TTC549 (cell line): ENCODE results near the gene ZC3H8.
"Not testable (repeated sequence)": the region's sequence is repeated elsewhere in the genome, so short reads cannot be mapped to it uniquely, and the experiment has no call there.

Experiments used
- FAIRE-seq: peaks from 2 replicates; lab custom pipeline; 2012; peaks lifted over from hg19 to GRCh38; lab: Jason Lieb, UNC

Gene ZC3H8

DNA sequence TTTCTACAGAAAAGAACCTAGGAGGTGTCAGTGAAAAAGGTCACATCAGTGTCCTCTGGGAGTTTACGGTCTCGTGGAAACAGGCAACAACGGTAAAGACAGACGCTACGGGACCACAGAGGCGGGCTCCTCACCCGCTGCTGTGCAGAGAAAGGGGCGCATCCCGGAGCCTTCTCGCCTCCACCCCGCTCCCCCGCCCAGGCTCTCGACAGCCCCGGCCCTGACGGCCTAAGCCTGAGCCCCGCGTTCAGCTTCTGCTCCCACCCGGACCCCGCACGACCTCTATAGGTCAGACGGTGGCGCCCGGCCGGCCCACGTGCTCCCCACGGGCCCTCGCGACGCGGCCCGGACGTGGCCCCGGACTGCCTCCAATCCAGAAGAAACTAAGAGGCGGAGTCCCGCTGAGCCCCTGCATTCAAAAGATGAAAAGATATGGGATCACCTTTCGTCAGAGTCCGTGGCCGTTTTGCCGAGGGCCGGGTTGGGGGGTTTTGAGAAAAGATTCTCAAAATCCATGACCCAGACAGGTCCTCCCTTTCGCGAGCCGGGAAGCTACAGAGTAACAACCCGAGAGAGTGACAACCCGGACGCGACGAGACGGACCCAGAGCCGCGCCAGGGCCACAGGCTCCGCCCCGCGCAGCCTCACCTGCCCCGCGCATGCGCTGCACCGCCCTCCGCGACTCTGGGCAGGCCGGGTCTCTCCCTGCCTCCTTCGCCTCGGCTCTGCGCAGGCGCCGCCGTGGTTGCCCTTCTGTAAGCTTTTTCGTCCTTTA, at the start of gene ZC3H8:
ZC3H8 (minus strand) TSS at position 577 of the 775 bp plus-strand sequence; CDS start at position 516, 61 bp downstream.
- no peak for FAIRE-seq

DNA sequence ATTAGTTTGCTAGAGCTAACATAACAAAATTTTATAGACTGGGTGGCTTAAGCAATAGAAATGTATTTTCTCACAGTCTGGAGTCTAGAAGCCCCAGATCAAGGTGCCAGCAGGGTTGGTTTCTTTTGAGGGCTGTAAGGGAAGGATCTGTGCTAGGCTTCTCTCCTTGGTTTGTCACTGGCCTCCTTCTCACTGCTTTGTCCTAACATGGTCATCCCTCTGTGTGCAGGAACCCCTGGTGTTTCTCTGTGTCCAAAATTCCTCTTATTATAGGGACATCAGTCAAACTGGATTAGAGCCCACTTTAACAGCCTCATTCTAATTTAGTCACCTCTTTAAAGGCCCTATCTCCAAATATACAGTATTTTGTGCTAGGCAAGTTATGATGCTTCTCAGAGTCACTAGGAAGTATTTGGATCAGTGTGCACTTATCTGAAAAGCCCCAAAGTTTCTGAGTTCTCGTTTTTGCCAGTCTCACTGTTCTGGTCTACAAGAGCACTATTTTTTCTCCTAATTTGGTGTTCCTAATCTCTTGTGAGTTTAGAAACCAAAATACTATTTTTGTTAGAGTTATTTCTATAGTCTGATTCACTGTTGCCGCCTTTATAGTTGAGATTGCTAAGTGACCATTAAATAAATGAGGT, 49.6 kb upstream of the ZC3H8 start:
- no peak for FAIRE-seq

DNA sequence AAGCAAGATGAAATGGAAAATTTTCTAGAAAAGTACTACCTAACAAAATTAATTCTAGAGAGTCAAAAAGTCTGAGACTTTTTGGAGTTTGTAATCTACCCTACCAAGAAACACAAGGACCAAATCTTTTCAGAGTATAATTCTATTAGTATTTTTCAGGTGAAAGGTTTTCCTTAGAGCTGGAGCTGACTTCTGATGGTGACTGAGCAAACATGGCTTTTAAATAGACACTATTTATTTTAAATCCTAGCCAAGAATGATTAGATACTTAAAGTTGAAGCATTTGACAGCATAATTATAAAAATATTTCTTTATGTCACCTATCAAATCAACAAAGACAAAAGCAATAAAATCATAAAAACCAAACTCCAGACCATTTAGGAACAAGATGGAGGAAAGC, 47.1 kb upstream of the ZC3H8 start:
- FAIRE-seq = no peak

DNA sequence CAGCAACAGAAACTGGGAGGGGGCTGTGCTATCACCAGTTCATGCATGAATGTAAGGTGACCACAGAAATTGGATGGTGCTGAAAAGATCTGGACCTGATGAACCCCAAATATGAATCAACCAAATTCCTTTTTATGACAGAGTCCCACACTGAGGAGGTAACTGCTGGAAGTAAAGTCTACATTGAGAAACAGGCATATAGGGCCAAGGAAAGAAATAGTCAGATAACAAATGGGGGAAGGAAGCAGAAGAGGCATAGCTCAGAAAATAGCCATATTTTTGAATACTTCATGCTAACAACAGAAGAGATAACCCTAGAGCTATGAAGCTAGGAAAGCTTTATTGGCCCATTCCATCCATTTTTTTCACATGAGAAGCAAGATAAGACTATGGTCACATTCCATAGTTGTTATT, 46.3 kb upstream of the ZC3H8 start:
- FAIRE-seq = no peak

DNA sequence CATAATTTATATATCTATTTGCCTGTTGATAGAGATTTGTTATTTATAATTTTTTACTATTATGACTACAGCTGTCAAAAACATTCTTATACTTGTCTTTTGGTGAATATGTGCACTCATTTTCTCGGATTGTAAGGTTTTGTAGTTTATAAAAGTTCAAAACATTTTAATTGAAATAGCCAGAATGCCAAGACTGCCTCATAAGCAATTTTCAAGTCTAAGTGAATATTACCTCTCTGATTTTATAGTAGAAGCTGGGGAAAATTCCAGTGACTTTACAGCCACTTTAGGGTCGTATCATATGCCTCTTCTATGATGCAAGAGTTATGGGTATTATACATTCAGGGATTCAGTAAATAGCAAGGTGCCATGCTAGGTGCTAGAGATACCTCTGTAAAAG, 41.6 kb upstream of the ZC3H8 start:
- FAIRE-seq = no peak

DNA sequence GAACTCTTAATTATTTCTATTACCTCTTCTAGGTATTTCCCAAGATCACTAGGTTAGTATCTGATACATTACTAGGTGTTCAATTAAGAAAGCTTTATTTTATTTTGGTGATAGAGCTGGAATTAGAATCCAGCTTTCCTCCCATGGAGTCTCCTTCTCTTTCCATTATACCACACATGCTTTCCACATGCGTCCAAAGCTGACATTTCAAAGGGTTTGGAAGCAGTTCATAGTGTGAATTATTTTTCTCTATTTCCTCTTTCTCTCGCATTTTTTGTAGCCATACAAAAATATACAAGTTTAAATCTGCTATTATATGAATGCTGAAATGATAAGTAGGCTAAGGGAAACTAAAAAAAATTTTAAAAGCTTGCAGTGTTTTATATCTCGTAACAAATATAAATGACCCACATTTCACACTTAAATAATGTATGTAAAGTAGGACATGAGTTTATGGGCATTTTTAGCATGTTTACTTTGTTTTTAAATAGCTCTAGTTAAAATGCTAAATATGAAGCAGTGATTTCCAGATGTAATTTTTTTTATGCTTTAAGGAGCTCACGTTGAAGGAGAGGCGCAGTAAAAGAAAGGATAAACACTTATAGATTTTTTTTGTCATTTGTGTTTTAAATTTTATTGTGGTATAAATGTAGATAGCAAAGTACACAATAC, 40.7 kb upstream of the ZC3H8 start:
- no peak for FAIRE-seq

DNA sequence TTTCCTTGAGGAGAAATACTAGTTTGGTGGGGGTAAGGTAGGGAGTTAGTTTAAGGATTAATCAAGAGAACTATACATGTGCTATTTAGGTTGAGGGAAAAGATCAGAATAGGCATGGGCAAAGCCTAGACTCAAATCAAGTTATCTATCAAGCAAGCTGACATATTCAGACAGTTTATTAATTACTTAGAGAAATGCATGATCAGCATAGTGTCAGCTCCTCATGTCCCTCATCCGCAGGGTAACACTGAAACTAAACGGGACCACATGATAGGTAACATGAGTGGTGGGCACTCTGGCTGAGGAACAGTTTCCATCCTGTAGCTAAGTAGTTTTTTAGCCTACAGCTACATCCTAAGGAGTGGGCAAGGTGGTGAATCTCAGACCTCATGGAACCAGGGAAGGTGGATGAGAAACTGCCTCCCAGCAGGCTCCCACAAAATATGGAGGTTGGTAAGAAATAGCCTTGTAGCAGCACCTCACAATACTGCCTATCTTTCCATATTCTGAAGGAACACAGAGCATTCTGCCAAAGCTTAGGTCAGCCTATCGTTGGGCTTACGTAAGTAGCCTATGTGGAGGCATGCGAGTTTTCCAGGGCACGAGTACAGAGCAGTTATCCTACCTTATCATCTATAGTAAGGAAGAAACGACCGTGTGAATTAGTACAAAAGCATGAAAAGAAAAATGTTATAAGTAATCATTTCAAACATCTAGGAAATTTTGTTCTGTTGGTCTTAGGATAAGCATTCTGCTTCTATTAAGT, 39.0 kb upstream of the ZC3H8 start:
- no peak for FAIRE-seq

DNA sequence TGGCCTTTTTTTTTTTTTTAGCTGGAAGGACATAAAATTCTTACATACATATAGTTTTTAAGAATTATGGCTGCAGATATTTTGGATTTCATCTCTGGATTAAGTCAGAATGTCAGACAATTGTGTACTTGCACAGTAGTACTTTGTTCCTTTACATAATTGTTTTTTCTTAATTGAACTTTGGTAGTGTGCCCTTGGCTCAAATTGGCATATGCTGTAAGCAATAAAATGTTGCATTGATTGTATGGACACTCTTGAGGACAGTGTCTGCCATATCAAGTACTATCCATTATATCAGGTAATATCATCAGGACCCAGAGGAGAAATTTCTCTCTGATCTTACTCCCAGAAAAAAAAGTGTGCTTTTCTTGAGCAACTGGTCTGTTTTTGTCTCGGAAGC, 35.8 kb upstream of the ZC3H8 start:
- FAIRE-seq = no peak

DNA sequence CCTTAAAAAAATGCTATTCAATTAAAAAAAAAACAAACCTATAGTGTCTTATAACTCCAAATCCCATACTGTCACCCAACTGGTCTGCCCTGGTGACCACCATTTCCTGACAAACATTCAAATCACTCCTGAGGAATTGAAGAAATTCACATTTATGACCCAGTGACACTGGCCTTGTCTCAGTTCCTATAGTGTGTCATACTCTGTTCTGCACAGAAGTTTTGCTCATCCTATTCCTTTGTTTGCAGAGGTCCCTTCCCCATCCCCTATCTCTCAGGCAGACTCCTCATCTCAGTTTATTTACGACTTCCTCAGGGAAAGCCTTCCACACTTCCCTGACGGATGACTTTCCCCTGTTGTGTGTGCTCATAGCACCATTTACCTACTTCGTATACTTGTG, 35.2 kb upstream of the ZC3H8 start:
- FAIRE-seq = no peak

DNA sequence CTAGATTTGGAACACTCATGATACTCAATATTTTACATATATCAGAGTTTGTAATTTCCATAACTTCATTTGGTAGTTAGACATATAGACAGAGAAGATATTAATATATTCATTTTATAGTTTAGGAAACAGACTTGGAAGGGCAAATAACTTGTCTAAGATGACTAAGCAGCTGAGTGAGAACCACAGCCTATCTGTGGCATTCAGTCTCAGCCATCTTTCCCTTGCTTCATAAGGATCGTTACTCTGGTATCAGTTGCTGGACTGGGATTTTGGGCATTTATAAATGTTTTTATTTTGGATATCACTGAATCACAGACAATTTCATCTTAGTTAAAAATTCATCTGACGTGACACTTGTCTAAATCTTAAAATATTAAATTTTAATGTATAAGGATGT, 28.7 kb upstream of the ZC3H8 start:
- FAIRE-seq = not testable (repeated sequence)

DNA sequence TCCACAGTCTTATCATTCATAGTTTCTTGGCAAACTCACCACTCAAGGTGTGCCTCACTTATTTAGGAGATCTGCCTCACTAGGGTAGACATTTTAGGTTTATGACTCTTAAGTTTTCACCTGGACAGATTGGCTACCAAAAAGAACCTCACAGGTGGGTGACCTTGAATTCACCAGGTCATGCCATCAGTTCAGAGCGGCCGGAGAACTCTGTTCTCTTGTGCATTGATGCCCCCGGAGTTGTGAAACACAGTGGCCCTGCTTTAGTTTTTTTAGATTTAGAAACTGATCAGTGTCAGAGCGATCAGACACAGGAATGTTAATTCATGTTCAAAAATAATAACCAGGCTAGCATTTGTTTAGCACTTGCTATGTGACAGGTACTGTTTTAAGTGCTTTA, 27.2 kb upstream of the ZC3H8 start:
- not testable (repeated sequence) for FAIRE-seq

DNA sequence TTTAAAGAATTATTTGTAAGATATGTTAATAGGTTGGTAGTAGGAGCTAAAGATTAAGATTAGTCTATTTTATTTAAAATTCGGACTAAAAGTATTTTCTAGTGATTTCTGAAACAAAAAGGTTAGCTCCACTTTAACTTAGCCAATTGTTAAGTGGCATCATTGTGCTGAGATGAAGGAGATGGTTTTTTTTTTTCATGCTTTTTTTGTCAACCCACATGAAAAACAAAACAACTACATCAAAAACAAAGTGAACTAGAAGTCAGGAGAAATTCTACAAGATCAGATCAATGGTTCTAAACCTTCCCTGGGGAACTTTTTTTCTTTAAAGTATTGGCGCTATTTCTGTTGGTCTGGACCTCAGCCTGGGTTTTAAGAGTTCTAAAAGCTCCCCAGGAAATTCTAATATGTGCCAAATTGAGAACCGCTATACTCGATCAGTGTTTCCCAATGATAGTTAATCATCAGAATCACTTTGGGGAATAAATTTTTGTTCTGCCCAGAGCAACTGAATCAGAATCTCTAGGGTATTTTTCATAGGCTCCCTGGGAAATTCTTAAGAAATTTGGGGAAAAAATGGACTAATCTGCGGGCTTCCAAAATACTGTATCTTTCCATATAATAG, 22.9 kb upstream of the ZC3H8 start:
- FAIRE-seq = no peak

DNA sequence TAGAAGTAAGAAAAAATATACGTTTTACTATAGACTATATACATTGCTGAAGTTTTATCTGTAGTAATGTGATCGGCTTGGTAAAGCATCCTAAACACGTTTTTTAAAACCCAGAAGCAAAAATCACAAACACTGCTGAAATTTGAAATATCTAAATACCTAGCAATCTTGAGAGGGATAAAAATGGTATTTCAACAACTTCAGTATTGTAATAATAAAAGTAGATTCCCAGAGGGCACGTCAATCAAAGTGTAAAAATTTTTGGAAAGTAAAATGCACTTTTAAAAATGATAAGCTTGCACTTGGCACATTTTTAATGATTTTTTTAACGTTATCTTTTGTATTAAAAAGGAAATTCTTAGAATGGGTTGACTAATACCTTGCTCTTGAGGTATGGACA, 22.1 kb upstream of the ZC3H8 start:
- no peak for FAIRE-seq

DNA sequence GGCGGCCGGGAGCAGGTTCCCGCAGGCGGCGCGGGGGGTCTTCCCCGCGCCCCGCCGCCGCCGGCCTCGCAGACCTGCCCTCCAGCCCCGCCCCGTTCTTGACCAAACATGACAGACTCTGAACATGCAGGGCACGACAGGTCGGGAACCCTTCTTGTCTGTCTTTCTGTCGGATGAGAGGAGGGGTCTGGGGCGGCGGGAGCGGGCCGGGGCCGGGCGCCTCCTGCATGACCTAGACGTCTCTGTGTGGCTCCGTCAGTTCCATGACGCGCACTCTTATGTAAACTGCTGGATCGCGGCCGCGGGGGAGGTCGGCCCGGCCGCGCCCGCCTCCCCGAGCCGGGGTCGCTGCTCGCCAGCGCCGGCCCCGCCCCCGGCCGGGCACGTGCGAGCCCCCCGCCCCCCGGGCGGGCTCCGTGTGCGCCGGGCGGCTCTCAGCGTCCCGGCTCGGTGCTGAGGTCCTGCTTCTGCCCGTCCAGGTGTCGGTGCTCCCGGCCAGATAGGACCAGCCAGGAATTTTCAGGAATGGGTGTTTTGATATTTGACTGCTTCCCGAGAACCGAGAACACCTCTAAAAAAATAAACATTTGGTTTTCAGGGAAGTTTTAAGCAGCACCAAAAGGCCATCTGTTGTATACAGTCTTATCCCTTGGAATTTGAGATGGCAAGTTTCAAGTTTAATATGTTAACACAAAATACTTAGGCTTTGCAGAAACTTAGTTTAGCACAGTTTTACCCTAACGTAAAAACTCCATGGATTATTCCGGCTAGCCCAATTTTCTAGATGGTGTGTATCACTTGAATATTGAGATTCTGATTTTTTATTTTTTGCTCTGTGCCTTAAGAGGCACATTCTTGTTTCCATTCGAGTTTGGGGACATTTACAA, 21.3 kb upstream of the ZC3H8 start:
- peak; percentile 37 for FAIRE-seq

DNA sequence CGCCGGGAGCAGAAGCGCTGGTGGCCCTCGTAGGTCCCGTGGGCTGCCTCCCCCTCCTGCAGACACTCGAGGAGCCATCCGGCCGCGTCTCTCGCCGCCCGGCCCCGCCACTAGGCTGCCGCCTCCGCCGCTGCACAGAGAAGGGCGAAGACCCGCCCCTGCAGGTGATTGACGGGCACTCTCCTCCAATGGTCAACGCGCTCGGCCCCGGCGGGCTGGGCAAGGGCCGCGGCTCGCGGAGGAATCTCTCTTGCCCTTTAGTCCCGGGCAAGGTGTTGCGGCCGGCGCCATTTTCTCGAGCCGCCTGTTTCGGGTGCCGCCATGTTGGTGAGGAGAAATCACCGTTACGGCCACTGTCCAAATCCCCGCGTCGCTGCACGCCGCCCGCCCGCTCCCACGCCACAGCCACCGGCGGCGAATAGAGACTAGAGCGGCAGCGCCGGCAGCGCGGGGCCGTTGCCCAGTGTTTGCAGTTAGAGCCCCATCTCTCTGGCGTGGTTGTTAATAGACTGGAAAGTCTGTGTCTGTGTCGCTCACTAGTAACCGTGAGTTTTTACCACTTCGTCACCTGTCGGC, 20.6 kb upstream of the ZC3H8 start, which contains the start of gene ZC3H6:
ZC3H6 (plus strand) TSS at position 287 of the 576 bp plus-strand sequence. CDS start 398 bp downstream, outside the sequence.
- FAIRE-seq = peak; percentile 80

DNA sequence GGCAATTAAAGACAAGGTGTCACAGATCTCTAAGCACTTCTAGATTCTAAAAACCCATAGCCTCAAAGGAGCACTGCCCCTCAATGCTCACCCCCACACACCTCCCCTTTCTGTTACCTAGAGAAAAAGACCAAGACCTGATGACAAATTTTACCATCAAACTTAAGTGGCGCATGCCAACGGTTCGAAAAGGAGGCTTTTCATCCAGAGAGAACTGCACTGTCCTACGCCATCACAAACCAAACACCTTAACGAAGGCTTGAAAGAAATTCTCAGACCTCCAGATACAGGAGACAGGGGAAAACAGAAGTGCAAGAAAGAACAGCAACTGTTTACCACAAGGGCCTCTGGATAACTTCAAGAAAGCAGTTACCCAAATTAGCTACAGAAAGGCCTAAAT, 18.5 kb upstream of the ZC3H8 start:
- no peak for FAIRE-seq

DNA sequence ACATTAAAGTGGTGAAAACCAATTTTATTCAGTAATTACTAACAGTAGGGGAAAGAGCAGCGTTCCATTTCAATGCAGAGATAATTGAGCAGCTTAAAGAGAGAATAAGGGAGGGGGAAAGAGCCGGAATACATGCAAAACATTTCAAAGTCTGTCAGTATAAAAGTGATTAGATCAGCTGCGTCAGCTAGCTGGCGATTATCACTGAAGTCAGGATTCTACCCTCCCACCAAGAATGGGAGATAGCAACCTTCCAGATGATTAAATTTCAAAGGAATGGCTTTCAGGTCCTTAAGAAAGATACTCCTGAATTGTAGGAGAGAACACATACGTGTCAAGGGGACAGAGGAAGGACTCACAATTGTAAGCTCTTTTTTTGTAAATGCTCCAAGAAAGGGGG, 17.8 kb upstream of the ZC3H8 start:
- FAIRE-seq = no peak

DNA sequence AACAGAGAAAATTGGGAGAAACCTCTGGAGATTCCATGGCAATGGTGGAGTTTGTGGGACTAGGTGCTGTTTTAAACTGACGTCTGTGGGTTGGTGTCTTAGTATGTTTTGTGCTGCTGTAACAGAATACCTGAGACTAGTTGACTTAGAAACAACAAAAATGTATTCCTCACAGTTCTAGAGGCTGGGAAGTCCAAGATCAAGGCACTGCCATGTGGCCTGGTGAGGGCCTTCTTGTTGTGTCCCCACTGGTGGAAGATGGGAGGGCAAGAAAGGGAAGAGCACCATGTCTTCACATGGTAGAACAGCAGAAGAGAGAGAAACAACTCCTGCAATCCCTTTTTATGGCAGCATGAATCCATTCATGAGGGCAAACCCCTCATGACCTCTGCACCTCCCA, 13.7 kb upstream of the ZC3H8 start:
- FAIRE-seq = no peak

DNA sequence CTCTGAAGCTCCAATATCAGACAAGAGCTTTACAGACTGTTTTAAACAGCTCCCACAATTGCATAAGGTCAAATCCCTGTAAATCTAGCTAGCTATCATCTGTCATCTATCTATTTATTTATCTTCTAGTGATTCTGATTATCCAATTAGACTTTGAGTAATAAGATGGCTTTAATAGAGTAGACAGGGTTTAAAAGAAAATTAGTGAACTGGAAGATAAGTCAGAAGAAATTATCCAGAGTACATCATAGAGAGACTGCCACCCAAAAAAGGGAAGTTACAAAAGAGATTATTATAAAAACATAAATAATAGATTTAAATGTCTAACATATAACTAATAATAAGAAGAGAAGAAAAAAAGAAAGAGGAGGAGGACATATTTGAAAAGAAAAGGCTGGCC, 8.0 kb upstream of the ZC3H8 start:
- no peak for FAIRE-seq

DNA sequence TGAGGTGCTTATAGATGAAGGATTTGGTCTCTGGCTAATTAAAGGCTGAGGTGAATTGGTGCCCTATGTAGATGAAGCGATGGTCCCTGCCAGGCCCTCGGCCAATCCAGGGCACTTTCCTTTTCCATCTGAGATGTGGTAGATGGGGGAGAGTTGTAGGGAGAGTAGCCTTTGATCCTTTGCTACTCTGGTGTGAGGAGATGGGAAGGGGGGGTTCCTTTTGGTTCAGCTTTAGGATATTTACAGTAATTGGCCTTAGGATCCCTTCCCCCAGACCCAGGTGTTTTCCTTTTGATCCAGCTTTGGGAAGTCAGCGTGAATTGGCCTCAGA, 5.4 kb upstream of the ZC3H8 start:
- no peak for FAIRE-seq
